GM12878 (cell line): ENCODE measurements around the gene TCF25. TPM values are rescaled to one million over a fixed set of nuclear protein-coding genes. Genes with fewer than 3 reads are reported as not detected.

Experiments used
- ATAC-seq: fragments of 200-7000 bp; cut with Tn5 transposase; 3 replicates; pipeline ENCODE4 v1.9.1; 2020; ENCODE audit warnings: mild to moderate bottlenecking, moderate library complexity
- BruUV-seq: library from RNA; stranded (reverse); fragments of 400-500 nt; replicated peaks from 2 replicates; lab custom pipeline; 2021; lab: Mats Ljungman, UMichigan
- CTCF ChIA-PET: fragments of 300-600 bp; sonication (Branson Sonifier 250); formaldehyde crosslinking; extraction: SDS; loops from one replicate; lab custom pipeline; 2021; ENCODE audit warnings: inconsistent platforms; lab: Yijun Ruan, JAX
- POLR2A ChIA-PET: fragments of 350-600 bp; formaldehyde crosslinking; extraction: SDS; loops from one replicate; lab custom pipeline; 2021; ENCODE audit warnings: inconsistent platforms; lab: Charles Lee
- RAD21 ChIA-PET: fragments of 300-600 bp; sonication (Branson Sonifier 250); formaldehyde crosslinking; loops from one replicate; lab custom pipeline; 2023; ENCODE audit warnings: antibody characterized with exemption; ENCODE audit not compliant: unreplicated experiment; lab: Charles Lee
- SMC1A ChIA-PET: fragments of 300-600 bp; sonication (Branson Sonifier 250); formaldehyde crosslinking; loops from one replicate; lab custom pipeline; 2023; ENCODE audit not compliant: unreplicated experiment, uncharacterized antibody; lab: Charles Lee
- DNase-seq: peaks from one replicate; pipeline ENCODE4 v3.0.0-alpha.2; 2011; ENCODE audit warnings: low read depth, low spot score
- FAIRE-seq: peaks from 3 replicates; lab custom pipeline; 2011; peaks lifted over from hg19 to GRCh38; lab: Jason Lieb, UNC
- H2AFZ ChIP-seq: 2 replicates; pipeline ENCODE4 v1.6.0; 2011; ENCODE audit warnings: low read depth, low read length, control low read depth; ENCODE audit not compliant: control insufficient read depth
- H3K27ac ChIP-seq: 2 replicates; pipeline ENCODE4 v1.5.1; 2011; ENCODE audit warnings: control low read depth; ENCODE audit not compliant: control insufficient read depth, insufficient read depth
- H3K27me3 ChIP-seq, 2 experiments: replicated peaks in 1 of 2; 2 replicates each; pipeline versions ENCODE4 v1.6.0 to v1.6.1; 2011; ENCODE audit warnings: low read length in 1 of 2; ENCODE audit not compliant: control insufficient read depth in 2 of 2, insufficient read depth in 2 of 2
- H3K36me3 ChIP-seq, 2 experiments: 2 replicates each; pipeline ENCODE4 v1.5.1; 2011; ENCODE audit warnings: low read length in 1 of 2; ENCODE audit not compliant: control insufficient read depth in 2 of 2, insufficient read depth in 2 of 2
- H3K4me1 ChIP-seq: 2 replicates; pipeline ENCODE4 v1.6.1; 2011; ENCODE audit warnings: mild to moderate bottlenecking, low read length, moderate library complexity, mixed read lengths; ENCODE audit not compliant: control insufficient read depth, insufficient read depth
- H3K4me2 ChIP-seq: 2 replicates; pipeline ENCODE4 v1.6.0; 2011; ENCODE audit warnings: control low read depth; ENCODE audit not compliant: control insufficient read depth, insufficient read depth
- H3K4me3 ChIP-seq: fragments of 200-600 bp; sonication (generic); 2 replicates; pipeline ENCODE4 v1.5.1; 2016
- H3K79me2 ChIP-seq: 2 replicates; pipeline ENCODE4 v1.6.0; 2011; ENCODE audit warnings: low read length; ENCODE audit not compliant: control insufficient read depth, insufficient read depth
- H3K9ac ChIP-seq: 2 replicates; pipeline ENCODE4 v1.8.0; 2011; ENCODE audit warnings: low read length, control low read depth, mixed read lengths; ENCODE audit not compliant: control insufficient read depth, insufficient read depth
- H3K9me3 ChIP-seq: replicated peaks from 3 replicates; pipeline ENCODE4 v1.5.1; 2011; ENCODE audit warnings: mild to moderate bottlenecking, low read length; ENCODE audit not compliant: control insufficient read depth, insufficient read depth
- H4K20me1 ChIP-seq: 2 replicates; pipeline ENCODE4 v1.6.0; 2011; ENCODE audit not compliant: control insufficient read depth, insufficient read depth
- BACH1 ChIP-seq: fragments of 450-650 bp; IDR thresholded peaks from 2 replicates; pipeline ENCODE4 v1.6.1; 2017; ENCODE audit warnings: mild to moderate bottlenecking, borderline replicate concordance
- EZH2 ChIP-seq: IDR thresholded peaks from 2 replicates; pipeline ENCODE4 v1.6.1; 2012; ENCODE audit warnings: low read depth, mild to moderate bottlenecking, control low read depth, inconsistent platforms, low read length, borderline replicate concordance; ENCODE audit not compliant: control insufficient read depth
- FOS ChIP-seq: IDR thresholded peaks from 3 replicates; pipeline ENCODE4 v1.6.1; 2011; ENCODE audit warnings: borderline replicate concordance; ENCODE audit not compliant: insufficient read length; ENCODE audit errors: extremely low read depth
- KLF5 ChIP-seq: fragments of 450-650 bp; IDR thresholded peaks from 2 replicates; pipeline ENCODE4 v1.6.1; 2014; ENCODE audit warnings: mild to moderate bottlenecking; ENCODE audit not compliant: partially characterized antibody
- MEF2B ChIP-seq: fragments of 450-650 bp; IDR thresholded peaks from 2 replicates; pipeline ENCODE4 v1.6.1; 2018; ENCODE audit warnings: mild to moderate bottlenecking, moderate library complexity; ENCODE audit not compliant: partially characterized antibody, poor library complexity, severe bottlenecking
- MYB ChIP-seq: fragments of 150-350 bp; IDR thresholded peaks from 2 replicates; pipeline ENCODE4 v1.6.1; 2014; ENCODE audit warnings: mild to moderate bottlenecking, low read depth, low read length, borderline replicate concordance
- NBN ChIP-seq: fragments of 450-650 bp; IDR thresholded peaks from 2 replicates; pipeline ENCODE4 v1.6.1; 2016
- NFXL1 ChIP-seq: fragments of 450-650 bp; IDR thresholded peaks from 2 replicates; pipeline ENCODE4 v1.6.1; 2017; ENCODE audit warnings: antibody characterized with exemption, mild to moderate bottlenecking, borderline replicate concordance
- SREBF1 ChIP-seq: IDR thresholded peaks from 2 replicates; pipeline ENCODE4 v1.6.1; 2012; ENCODE audit warnings: mild to moderate bottlenecking, low read length
- WGBS: methylation state at CpG from one replicate; pipeline ENCODE4 v1.1.6; 2016; ENCODE audit warnings: low lambda C conversion rate; ENCODE audit not compliant: insufficient replicate concordance, insufficient coverage; ENCODE audit errors: missing lambda C conversion rate; 5-methylcytosine and 5-hydroxymethylcytosine counted together
- in situ Hi-C: fragments of 300-500 bp; cut with MboI; formaldehyde crosslinking; loops from 9 replicates; pipeline ENCODE4 v1.14.3; 2018; ENCODE audit warnings: mixed read lengths
- intact Hi-C: fragments of 100-400 bp; cut with micrococcal nuclease; formaldehyde crosslinking; loops from one replicate; pipeline ENCODE4 v1.14.2; 2022; ENCODE audit not compliant: unreplicated experiment
- polyA plus RNA-seq, 11 experiments: library from polyadenylated mRNA; depleted of rRNA in 4 of 11; unstranded in 6 of 11; stranded (reverse) in 5 of 11; fragments of >200 nt; fragmentation: Nextera tagmentation in 4 of 11; fragmentation: Illumina TruSeq in 1 of 11; extraction: Ambion mirVana in 4 of 11; extraction: Trizol in 1 of 11; gene quantifications; 1 replicate in 1 of 11; 2 replicates in 10 of 11; pipeline versions ENCODE4 v1.2.1 to v1.2.3, GENCODE V29; 2011 to 2016; ENCODE audit warnings: inconsistent platforms in 2 of 11, missing spikeins in 2 of 11, low read depth in 1 of 11
- total RNA-seq, 4 experiments: library from RNA; depleted of rRNA in 3 of 4; stranded (reverse); fragments of >200 nt in 3 of 4; fragmentation: Illumina TruSeq in 1 of 4; extraction: Trizol in 1 of 4; gene quantifications; 2 replicates each; pipeline versions ENCODE4 v1.2.1 to v1.2.3, GENCODE V29; 2013 to 2021
- TF ChIP-seq, protein P1 (sequence below): IDR thresholded peaks from 2 replicates; pipeline ENCODE4 v1.6.1; 2012; ENCODE audit warnings: mild to moderate bottlenecking, low read depth, low read length
- TF ChIP-seq, protein P2 (sequence below): fragments of 450-650 bp; IDR thresholded peaks from 2 replicates; pipeline ENCODE4 v1.6.1; 2016; ENCODE audit warnings: mild to moderate bottlenecking
- TF ChIP-seq, protein P3 (sequence below): fragments of 450-650 bp; conservative IDR thresholded peaks from 2 replicates; pipeline ENCODE4 v1.6.1; 2017; ENCODE audit warnings: mild to moderate bottlenecking, moderate library complexity

The TCF25 gene
- total and polyA plus RNA-seq, 10 of the 15 experiments (the other 5 are each of a cell fraction or from before 2014, with no cell fraction given): 8.4 to 130 (median 89.4) TPM

DNA sequence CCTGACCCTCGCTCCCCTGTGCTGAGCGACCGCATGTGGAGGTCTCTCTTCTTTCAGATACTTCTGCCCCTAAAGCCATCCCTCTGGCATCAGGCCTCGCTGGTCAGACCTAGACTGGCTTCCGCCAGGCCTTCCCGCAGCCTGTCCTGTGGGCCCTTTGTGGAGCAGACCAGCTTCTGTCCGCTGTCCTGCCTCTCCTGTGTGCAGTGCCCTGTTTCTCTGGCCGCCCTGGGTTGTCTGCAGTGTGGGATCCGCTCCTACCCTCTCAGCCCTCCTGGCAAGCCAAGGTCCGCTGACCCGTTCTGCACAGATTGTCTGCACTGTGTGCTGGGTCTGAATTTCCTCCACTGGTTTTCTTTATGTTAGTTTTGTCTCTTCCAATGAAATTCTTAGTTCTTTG lies 23.8 kb downstream of the TCF25 start (continued):
- TF ChIP-seq, protein P1, sequence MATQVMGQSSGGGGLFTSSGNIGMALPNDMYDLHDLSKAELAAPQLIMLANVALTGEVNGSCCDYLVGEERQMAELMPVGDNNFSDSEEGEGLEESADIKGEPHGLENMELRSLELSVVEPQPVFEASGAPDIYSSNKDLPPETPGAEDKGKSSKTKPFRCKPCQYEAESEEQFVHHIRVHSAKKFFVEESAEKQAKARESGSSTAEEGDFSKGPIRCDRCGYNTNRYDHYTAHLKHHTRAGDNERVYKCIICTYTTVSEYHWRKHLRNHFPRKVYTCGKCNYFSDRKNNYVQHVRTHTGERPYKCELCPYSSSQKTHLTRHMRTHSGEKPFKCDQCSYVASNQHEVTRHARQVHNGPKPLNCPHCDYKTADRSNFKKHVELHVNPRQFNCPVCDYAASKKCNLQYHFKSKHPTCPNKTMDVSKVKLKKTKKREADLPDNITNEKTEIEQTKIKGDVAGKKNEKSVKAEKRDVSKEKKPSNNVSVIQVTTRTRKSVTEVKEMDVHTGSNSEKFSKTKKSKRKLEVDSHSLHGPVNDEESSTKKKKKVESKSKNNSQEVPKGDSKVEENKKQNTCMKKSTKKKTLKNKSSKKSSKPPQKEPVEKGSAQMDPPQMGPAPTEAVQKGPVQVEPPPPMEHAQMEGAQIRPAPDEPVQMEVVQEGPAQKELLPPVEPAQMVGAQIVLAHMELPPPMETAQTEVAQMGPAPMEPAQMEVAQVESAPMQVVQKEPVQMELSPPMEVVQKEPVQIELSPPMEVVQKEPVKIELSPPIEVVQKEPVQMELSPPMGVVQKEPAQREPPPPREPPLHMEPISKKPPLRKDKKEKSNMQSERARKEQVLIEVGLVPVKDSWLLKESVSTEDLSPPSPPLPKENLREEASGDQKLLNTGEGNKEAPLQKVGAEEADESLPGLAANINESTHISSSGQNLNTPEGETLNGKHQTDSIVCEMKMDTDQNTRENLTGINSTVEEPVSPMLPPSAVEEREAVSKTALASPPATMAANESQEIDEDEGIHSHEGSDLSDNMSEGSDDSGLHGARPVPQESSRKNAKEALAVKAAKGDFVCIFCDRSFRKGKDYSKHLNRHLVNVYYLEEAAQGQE: no peak
- no peak for TF ChIP-seq NFXL1
- TF ChIP-seq KLF5: no peak
- TF ChIP-seq MEF2B: no peak
- TF ChIP-seq SREBF1: no peak

DNA sequence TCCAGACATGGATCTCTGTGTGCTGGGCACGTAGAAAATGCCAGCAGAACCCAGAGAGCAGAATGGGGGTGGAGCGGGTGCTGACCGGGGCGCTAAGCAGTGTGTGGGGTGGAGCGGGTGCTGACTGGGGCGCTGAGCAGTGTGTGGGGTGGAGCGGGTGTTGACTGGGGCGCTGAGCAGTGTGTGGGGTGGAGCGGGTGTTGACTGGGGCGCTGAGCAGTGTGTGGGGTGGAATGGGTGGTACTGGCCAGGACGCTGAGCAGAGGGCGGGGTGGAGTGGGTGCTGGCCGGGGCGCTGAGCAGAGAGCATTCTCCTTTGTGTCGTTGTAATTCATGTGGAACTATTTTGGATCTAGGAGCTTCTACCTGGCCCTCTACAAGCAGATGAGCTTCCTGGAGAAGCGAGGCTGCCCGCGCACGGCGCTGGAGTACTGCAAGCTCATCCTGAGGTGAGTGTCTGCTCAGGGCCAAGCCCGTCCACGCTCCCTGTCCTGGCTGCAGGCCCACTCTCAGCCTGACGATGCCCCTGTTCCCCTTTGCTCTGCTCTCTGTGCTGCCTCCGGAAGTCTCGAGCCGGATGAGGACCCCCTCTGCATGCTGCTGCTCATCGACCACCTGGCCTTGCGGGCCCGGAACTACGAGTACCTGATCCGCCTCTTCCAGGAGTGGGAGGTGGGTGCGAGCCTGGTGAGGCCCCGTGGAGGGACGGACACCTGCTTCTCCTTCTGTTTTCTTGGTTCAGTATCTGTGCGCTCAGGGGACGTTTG lies 25.0 kb downstream of the TCF25 start:
- Histone ChIP-seq H3K4me2 (no peak overlapping the region), H3K4me3 (no peak overlapping the region), H3K9ac (no peak overlapping the region), H3K79me2 (no peaks in the 10 kb centered on the region), H3K9me3 (no peaks in the 10 kb centered on the region), H3K36me3 (peaks cover 29 to 37% of the 10 kb centered on the region in 2 experiments; a peak in 3 of 4 replicates), H2AFZ (no peak overlapping the region), H3K27ac (no peak overlapping the region), H3K4me1 (no peaks in the 10 kb centered on the region), H4K20me1 (no peaks in the 10 kb centered on the region), H3K27me3 (no peaks in the 10 kb centered on the region)
- TF ChIP-seq EZH2 (no peak), BACH1 (no peak), NBN (no peak), MYB (no peak), FOS (no peak)
- TF ChIP-seq, protein P2, sequence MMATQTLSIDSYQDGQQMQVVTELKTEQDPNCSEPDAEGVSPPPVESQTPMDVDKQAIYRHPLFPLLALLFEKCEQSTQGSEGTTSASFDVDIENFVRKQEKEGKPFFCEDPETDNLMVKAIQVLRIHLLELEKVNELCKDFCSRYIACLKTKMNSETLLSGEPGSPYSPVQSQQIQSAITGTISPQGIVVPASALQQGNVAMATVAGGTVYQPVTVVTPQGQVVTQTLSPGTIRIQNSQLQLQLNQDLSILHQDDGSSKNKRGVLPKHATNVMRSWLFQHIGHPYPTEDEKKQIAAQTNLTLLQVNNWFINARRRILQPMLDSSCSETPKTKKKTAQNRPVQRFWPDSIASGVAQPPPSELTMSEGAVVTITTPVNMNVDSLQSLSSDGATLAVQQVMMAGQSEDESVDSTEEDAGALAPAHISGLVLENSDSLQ: no peak
- TF ChIP-seq, protein P3, sequence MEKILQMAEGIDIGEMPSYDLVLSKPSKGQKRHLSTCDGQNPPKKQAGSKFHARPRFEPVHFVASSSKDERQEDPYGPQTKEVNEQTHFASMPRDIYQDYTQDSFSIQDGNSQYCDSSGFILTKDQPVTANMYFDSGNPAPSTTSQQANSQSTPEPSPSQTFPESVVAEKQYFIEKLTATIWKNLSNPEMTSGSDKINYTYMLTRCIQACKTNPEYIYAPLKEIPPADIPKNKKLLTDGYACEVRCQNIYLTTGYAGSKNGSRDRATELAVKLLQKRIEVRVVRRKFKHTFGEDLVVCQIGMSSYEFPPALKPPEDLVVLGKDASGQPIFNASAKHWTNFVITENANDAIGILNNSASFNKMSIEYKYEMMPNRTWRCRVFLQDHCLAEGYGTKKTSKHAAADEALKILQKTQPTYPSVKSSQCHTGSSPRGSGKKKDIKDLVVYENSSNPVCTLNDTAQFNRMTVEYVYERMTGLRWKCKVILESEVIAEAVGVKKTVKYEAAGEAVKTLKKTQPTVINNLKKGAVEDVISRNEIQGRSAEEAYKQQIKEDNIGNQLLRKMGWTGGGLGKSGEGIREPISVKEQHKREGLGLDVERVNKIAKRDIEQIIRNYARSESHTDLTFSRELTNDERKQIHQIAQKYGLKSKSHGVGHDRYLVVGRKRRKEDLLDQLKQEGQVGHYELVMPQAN: no peak
- no TSS peak for BruUV-seq
- intact Hi-C loops: no loop called here
- CTCF ChIA-PET: no interaction called here
- RAD21 ChIA-PET: no interaction called here
- POLR2A ChIA-PET: no interaction called here
- FAIRE-seq (no peak), DNase-seq (no peak), ATAC-seq (no peak)
- in situ Hi-C loops: no loop called here
- SMC1A ChIA-PET: no interaction called here
- WGBS: 97% methylated on average over 29 of the region's 36 CpGs
